Endothelial cell of umbilical vein (primary cell): ENCODE results near the gene RLN3. TPM values are rescaled to one million over a fixed set of nuclear protein-coding genes. Genes with fewer than 3 reads are reported as not detected.

Experiments
- BruUV-seq: library from RNA; stranded (reverse); fragments of 400-500 nt; replicated peaks from 2 replicates; lab custom pipeline; 2021; lab: Mats Ljungman, UMichigan
- CTCF ChIA-PET: fragments of 300-600, 350-600 bp; sonication (Branson Sonifier 250); formaldehyde crosslinking; loops from one replicate; lab custom pipeline; 2021; ENCODE audit warnings: antibody characterized with exemption, inconsistent platforms; lab: Charles Lee
- POLR2A ChIA-PET: fragments of 300-600, 350-600 bp; sonication (Branson Sonifier 250); formaldehyde crosslinking; loops from one replicate; lab custom pipeline; 2021; ENCODE audit warnings: antibody characterized with exemption, inconsistent platforms; lab: Charles Lee
- DNase-seq: peaks from one replicate; pipeline ENCODE4 v3.0.0-alpha.2; 2011; ENCODE audit warnings: low read depth, low spot score
- FAIRE-seq: peaks from 2 replicates; lab custom pipeline; 2011; peaks lifted over from hg19 to GRCh38; lab: Jason Lieb, UNC
- H2AFZ ChIP-seq: 2 replicates; pipeline ENCODE4 v1.6.0; 2012; ENCODE audit warnings: low read depth, low read length, control low read depth, inconsistent platforms
- H3K27ac ChIP-seq: 2 replicates; pipeline ENCODE4 v1.5.1; 2011; ENCODE audit warnings: low read depth, mild to moderate bottlenecking, control low read depth, low read length, moderate library complexity; ENCODE audit not compliant: insufficient read depth
- H3K27me3 ChIP-seq, 2 experiments: 2 replicates each; pipeline versions ENCODE4 v1.6.0 to v1.6.1; 2011; ENCODE audit warnings: low read length in 2 of 2, mixed read lengths in 1 of 2; ENCODE audit not compliant: control insufficient read depth in 2 of 2, insufficient read depth in 2 of 2
- H3K36me3 ChIP-seq, 2 experiments: 2 replicates in 1 of 2; 3 replicates in 1 of 2; pipeline ENCODE4 v1.5.1; 2011; ENCODE audit warnings: low read length in 2 of 2, mild to moderate bottlenecking in 1 of 2, moderate library complexity in 1 of 2; ENCODE audit not compliant: control insufficient read depth in 2 of 2, insufficient read depth in 2 of 2; ENCODE audit errors: extremely low read depth in 1 of 2
- H3K4me1 ChIP-seq: 3 replicates; pipeline ENCODE4 v1.5.1; 2011; ENCODE audit warnings: mild to moderate bottlenecking, low read length; ENCODE audit not compliant: control insufficient read depth, insufficient read depth; ENCODE audit errors: extremely low read depth
- H3K4me2 ChIP-seq: 2 replicates; pipeline ENCODE4 v1.6.1; 2011; ENCODE audit warnings: low read length, control low read depth, mixed read lengths; ENCODE audit not compliant: insufficient read depth
- H3K4me3 ChIP-seq, 3 experiments: fragments of 200-600 bp in 1 of 3; sonication (generic), shearing (Covaris generic) in 1 of 3; replicated peaks in 1 of 3; 2 replicates each; pipeline ENCODE4 v1.5.1; 2011 to 2016; ENCODE audit warnings: control low read depth in 3 of 3, low read length in 3 of 3, mild to moderate bottlenecking in 2 of 3, inconsistent platforms in 1 of 3, low read depth in 1 of 3, moderate library complexity in 1 of 3; ENCODE audit not compliant: insufficient read depth in 1 of 3
- H3K79me2 ChIP-seq: 2 replicates; pipeline ENCODE4 v1.6.0; 2012; ENCODE audit warnings: low read length, inconsistent platforms; ENCODE audit not compliant: control insufficient read depth, insufficient read depth
- H3K9ac ChIP-seq: replicated peaks from 2 replicates; pipeline ENCODE3; 2011; ENCODE audit warnings: low read length, control low read depth; ENCODE audit not compliant: insufficient read depth; ENCODE audit errors: extremely low read depth
- H3K9me1 ChIP-seq: replicated peaks from 3 replicates; pipeline ENCODE4 v1.6.0; 2011; ENCODE audit warnings: mild to moderate bottlenecking, low read length; ENCODE audit not compliant: control insufficient read depth, insufficient read depth; ENCODE audit errors: extremely low read depth
- H3K9me3 ChIP-seq: replicated peaks from 2 replicates; pipeline ENCODE4 v1.5.1; 2012; ENCODE audit warnings: low read length, inconsistent platforms; ENCODE audit not compliant: control insufficient read depth, insufficient read depth
- H4K20me1 ChIP-seq: replicated peaks from 2 replicates; pipeline ENCODE3; 2011; ENCODE audit warnings: mild to moderate bottlenecking, low read length; ENCODE audit not compliant: control insufficient read depth, insufficient read depth; ENCODE audit errors: extremely low read depth
- CTCF ChIP-seq, 2 donors: IDR thresholded peaks; 1 replicate in 1 of 2; 2 replicates in 1 of 2; pipeline ENCODE4 v1.5.1; 2011; ENCODE audit warnings: low read length in 2 of 2, mild to moderate bottlenecking in 2 of 2, moderate library complexity in 2 of 2, control low read depth in 1 of 2, inconsistent platforms in 1 of 2, low read depth in 1 of 2; ENCODE audit not compliant: insufficient read depth in 1 of 2; ENCODE audit errors: extremely low read depth in 1 of 2
- EZH2 ChIP-seq: IDR thresholded peaks from 2 replicates; pipeline ENCODE4 v1.6.1; 2012; ENCODE audit warnings: borderline replicate concordance, low read depth, mild to moderate bottlenecking, moderate library complexity, low read length, inconsistent platforms; ENCODE audit not compliant: severe bottlenecking
- FOS ChIP-seq: IDR thresholded peaks from 2 replicates; pipeline ENCODE4 v1.6.1; 2011; ENCODE audit warnings: mild to moderate bottlenecking, low read length, moderate library complexity, borderline replicate concordance; ENCODE audit not compliant: insufficient read depth
- JUN ChIP-seq: IDR thresholded peaks from 2 replicates; pipeline ENCODE4 v1.6.1; 2011; ENCODE audit warnings: borderline replicate concordance, low read depth; ENCODE audit not compliant: insufficient read length, insufficient read depth
- MYC ChIP-seq: IDR thresholded peaks from one replicate; pipeline ENCODE4 v1.6.1; 2011; ENCODE audit warnings: mild to moderate bottlenecking, low read depth, low read length
- POLR2A ChIP-seq: IDR thresholded peaks from 2 replicates; pipeline ENCODE4 v1.6.1; 2012; ENCODE audit warnings: low read depth, mild to moderate bottlenecking, control low read depth, low read length
- dilution Hi-C: fragments of 300-500 bp; cut with MboI; formaldehyde crosslinking; loops from one replicate; pipeline ENCODE4 v1.15.0; 2019; ENCODE audit warnings: low sequenced_read_pairs; ENCODE audit not compliant: extremely low pct_ligation_motif_present
- intact Hi-C: fragments of 100-400 bp; cut with micrococcal nuclease; formaldehyde crosslinking; loops from one replicate; pipeline ENCODE4 v1.10.0; 2022
- polyA plus RNA-seq, 4 experiments: library from polyadenylated mRNA; depleted of rRNA in 3 of 4; stranded (reverse) in 3 of 4; unstranded in 1 of 4; fragments of >200 nt; gene quantifications; 2 replicates each; pipeline versions ENCODE4 v1.2.1 to v1.2.3, GENCODE V29; 2011 to 2012; ENCODE audit warnings: missing spikeins in 1 of 4
- total RNA-seq: library from RNA; stranded (reverse); gene quantifications from 2 replicates; pipeline ENCODE4 v1.2.3, GENCODE V29; 2021
- TF ChIP-seq, protein P1 (sequence below): IDR thresholded peaks from 2 replicates; pipeline ENCODE4 v1.6.1; 2011; ENCODE audit not compliant: insufficient read depth, insufficient read length

RLN3 gene
- total and polyA plus RNA-seq, 2 donors (not counting 3 experiments of a cell fraction or from before 2014, with no cell fraction given) = not detected

- peak overlapping the region; percentile 65 for H3K9ac ChIP-seq
- TF ChIP-seq FOS (no peak), CTCF (IDR thresholded peaks at IDR 0.05; ENCODE audit: extremely low read depth in 1 of 2, insufficient read depth in 1 of 2, low read depth in 1 of 2, low read length in 2 of 2) (no peak), JUN (no peak), EZH2 (no peak), POLR2A (no peak), MYC (no peak)
- TF ChIP-seq, protein P1, sequence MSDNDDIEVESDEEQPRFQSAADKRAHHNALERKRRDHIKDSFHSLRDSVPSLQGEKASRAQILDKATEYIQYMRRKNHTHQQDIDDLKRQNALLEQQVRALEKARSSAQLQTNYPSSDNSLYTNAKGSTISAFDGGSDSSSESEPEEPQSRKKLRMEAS = no peak
- peaks cover 22% of the 10 kb centered on the region for H3K4me1 ChIP-seq
- peak overlapping the region; percentile 81 for H3K4me2 ChIP-seq
- H3K4me3 ChIP-seq = no peak overlapping the region
- no TSS peak for BruUV-seq
- H3K36me3 ChIP-seq = peaks cover 0 to 2% of the 10 kb centered on the region in 2 experiments
- no peaks in the 10 kb centered on the region for H3K9me3 ChIP-seq
- H3K79me2 ChIP-seq = no peaks in the 10 kb centered on the region
- peak overlapping the region; percentile 84 for H2AFZ ChIP-seq
- intact Hi-C loops (loop anchor here (1.0 to 2.0 kb wide), 4 partner anchors 8 to 47 kb away; partner anchors contain the start of genes DCAF15 and RFX1), dilution Hi-C loops (no loop called here)
- no peak for DNase-seq
- H3K27ac ChIP-seq = peak overlapping the region; percentile 84
- H3K27me3 ChIP-seq = no peaks in the 10 kb centered on the region
- no peak for FAIRE-seq
- POLR2A ChIA-PET = no interaction called here
- no peaks in the 10 kb centered on the region for H3K9me1 ChIP-seq
- CTCF ChIA-PET = interaction anchor here (0.9 kb wide), 1 partner anchor 46 kb away, joined by 3 read pairs; the partner anchor contains the start of gene IL27RA
- no peaks in the 10 kb centered on the region for H4K20me1 ChIP-seq
Measured at GRCh38 chr19:13985771-13986347, 42.1 kb upstream of the RLN3 start.
